Mucosa of stomach (tissue), 1 donor: ENCODE data around the gene RMND5B.

Source experiments
- H3K27me3 ChIP-seq: one replicate; pipeline ENCODE4 v1.7.0; 2013; ENCODE audit warnings: mild to moderate bottlenecking, low read length; ENCODE audit not compliant: control insufficient read depth, insufficient read depth
- H3K36me3 ChIP-seq: one replicate; pipeline ENCODE4 v1.7.0; 2013; ENCODE audit warnings: low read length; ENCODE audit not compliant: control insufficient read depth, insufficient read depth
- H3K4me1 ChIP-seq: one replicate; pipeline ENCODE4 v1.7.0; 2013; ENCODE audit warnings: mild to moderate bottlenecking, low read length; ENCODE audit not compliant: control insufficient read depth, insufficient read depth
- H3K4me3 ChIP-seq: one replicate; pipeline ENCODE4 v1.7.0; 2013; ENCODE audit warnings: low read length
- H3K9ac ChIP-seq: one replicate; pipeline ENCODE4 v1.7.0; 2013; ENCODE audit warnings: mild to moderate bottlenecking, low read length, moderate library complexity
- H3K9me3 ChIP-seq: one replicate; pipeline ENCODE4 v1.7.0; 2013; ENCODE audit warnings: mild to moderate bottlenecking, low read length, moderate library complexity; ENCODE audit not compliant: control insufficient read depth
- donor health status: Pancreatic carcinoma.

The RMND5B gene

DNA sequence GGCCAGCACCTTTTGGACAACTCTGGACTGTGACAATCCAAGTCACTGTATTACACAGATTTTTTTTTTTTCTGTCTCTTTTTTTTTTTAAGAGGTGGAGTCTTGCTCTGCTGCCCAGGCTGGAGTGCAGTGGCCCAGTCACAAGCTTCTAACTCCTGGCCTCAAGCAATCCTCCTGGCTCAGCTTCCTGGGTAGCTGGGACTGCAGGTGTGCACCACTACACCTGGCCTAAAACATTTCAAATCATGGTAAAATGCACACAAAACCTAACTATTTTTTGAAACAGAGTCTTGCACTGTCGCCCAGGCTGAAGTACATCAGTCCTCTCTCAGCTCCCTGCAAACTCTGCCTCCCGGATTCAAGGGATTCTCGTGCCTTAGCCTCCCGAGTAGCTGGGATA lies 24.7 kb upstream of the RMND5B start:
- no peaks in the 10 kb centered on the region for H3K9me3 ChIP-seq
- peaks cover 6% of the 10 kb centered on the region for H3K27me3 ChIP-seq
- H3K36me3 ChIP-seq, result no peaks in the 10 kb centered on the region
- peaks cover 37% of the 10 kb centered on the region for H3K4me1 ChIP-seq
- H3K9ac ChIP-seq, result no peak overlapping the region
- H3K4me3 ChIP-seq, result no peak overlapping the region

DNA sequence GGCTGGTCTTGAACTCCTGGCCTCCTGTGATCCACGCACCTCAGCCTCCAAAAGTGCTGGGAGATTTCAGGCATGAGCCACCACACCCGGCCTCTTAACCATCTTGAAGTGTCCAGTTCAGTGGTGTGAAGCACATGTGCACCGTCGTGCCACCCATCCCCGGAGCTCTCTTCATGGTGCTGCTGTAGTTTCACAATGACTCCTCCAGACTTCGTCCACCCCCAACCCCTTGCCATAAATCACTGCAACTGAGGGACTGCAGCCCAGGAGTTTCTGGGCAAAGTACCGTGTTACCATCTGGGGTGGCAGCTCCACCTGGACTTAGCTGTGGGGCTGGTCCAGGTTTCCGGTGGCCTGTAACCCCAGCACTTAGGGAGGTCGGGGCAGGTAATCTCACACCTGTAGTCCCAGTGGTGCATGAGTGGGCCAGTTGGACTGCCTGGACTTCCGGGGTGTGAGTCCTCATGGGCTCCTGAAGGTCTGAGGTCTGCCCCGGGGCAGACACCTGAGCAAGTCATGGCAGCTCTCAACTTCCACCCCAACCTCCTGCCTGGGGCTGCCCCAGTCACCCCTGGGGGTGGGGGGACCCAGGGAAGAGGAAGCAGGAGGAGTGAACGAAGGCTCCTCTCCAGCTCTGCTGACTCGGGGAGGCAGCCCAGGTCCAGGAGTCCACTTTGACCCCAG lies 24.1 kb upstream of the RMND5B start:
- Histone ChIP-seq H3K9ac (no peak overlapping the region), H3K27me3 (peaks cover 6% of the 10 kb centered on the region), H3K36me3 (no peaks in the 10 kb centered on the region), H3K4me1 (peaks cover 37% of the 10 kb centered on the region), H3K9me3 (no peaks in the 10 kb centered on the region), H3K4me3 (no peak overlapping the region)

DNA sequence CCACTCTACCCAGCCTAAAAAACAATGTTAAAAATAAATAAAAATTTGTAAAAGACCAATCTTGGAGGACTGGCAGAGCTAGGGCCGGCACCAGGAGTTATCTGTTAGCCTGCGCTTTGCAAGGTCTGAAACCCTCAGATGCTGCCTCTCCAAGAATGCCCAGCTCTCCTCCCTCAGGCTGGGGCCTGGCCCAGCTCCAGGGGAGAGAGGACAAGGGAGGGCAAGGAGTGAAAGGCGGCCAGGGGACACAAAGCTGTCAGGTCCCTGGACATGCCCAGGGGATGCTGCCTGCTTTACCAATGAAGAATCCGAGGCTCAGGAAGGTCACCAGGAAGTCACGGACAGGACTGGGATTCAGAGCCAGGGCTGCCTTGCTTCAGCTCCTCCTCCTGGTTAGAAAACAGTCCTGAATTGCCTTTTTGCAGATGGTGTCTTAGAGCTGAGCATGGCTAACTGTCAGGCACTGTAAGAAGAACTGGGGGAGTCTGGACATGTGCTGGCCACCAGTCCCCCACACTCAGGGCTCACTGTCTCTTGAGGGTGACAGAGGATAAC lies 23.0 kb upstream of the RMND5B start:
- H3K4me1 ChIP-seq, result peaks cover 37% of the 10 kb centered on the region
- no peak overlapping the region for H3K9ac ChIP-seq
- peaks cover 8% of the 10 kb centered on the region for H3K27me3 ChIP-seq
- H3K36me3 ChIP-seq, result no peaks in the 10 kb centered on the region
- H3K9me3 ChIP-seq, result no peaks in the 10 kb centered on the region
- H3K4me3 ChIP-seq, result no peak overlapping the region

DNA sequence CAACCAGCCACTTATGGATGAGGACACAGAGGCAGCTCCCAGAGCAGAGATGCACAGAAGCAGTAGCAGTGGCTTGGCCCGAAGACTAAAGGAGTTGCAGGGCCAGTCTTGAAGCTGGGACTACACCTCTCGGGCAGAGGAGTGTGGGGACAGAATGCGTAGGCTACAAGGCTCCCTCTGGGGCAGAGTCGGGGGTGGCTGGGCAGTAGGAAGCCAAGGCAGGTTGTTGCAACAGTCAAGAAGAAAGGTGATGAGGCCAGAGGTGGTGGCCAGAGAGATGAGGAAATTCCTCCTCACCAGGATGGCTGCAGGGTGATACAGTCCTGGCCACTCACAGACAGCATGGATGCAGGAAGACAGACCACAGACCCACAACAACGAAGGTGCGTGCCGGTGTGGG lies 22.4 kb upstream of the RMND5B start:
- peaks cover 33% of the 10 kb centered on the region for H3K4me1 ChIP-seq
- peaks cover 11% of the 10 kb centered on the region for H3K27me3 ChIP-seq
- H3K9ac ChIP-seq, result no peak overlapping the region
- H3K9me3 ChIP-seq, result no peaks in the 10 kb centered on the region
- H3K36me3 ChIP-seq, result no peaks in the 10 kb centered on the region
- no peak overlapping the region for H3K4me3 ChIP-seq

DNA sequence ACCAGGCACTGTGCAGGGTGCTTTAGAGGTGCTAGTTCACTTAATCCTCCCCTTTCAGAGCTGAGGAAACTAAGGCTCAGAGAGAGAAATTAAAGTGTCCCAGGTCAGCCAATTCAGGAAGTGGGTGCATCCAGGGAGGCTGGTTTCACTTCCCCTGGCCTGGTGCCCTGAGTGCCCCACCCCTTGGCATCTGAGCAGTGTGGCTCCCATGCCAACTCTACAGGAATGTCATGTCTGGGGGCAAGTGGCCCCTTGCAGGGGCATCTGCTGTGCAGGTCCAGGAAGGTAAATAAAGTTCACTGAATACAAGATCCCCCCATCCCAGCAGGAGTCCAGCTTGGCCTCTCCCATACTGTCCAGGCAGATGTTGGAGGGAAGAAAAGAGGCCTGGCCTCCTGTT lies 21.8 kb upstream of the RMND5B start:
- no peaks in the 10 kb centered on the region for H3K9me3 ChIP-seq
- H3K27me3 ChIP-seq, result peaks cover 13% of the 10 kb centered on the region
- H3K36me3 ChIP-seq, result no peaks in the 10 kb centered on the region
- H3K9ac ChIP-seq, result no peak overlapping the region
- H3K4me3 ChIP-seq, result no peak overlapping the region
- H3K4me1 ChIP-seq, result peaks cover 31% of the 10 kb centered on the region

DNA sequence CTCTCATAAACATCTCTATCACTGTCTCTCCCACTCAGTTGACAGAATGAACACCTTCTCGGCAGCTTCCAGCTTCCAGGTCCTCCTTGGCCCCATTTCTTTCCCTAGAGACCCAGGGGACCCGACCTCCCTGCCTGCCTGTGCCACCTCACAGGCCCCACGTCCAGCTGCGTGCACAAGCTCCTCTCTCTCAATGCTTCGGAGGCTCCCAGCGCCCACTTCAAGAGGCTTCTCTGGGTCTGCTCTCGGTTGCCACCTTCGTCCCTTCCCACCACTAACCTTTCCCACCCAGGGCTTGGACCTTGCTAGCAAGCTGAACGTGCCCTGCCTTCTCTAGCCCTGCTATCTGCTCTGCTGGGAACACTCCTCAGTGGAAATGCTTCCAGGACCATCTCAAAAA lies 20.3 kb upstream of the RMND5B start:
- H3K9ac ChIP-seq, result no peak overlapping the region
- H3K4me1 ChIP-seq, result peaks cover 34% of the 10 kb centered on the region
- no peaks in the 10 kb centered on the region for H3K9me3 ChIP-seq
- H3K36me3 ChIP-seq, result no peaks in the 10 kb centered on the region
- H3K27me3 ChIP-seq, result peaks cover 26% of the 10 kb centered on the region
- no peak overlapping the region for H3K4me3 ChIP-seq

DNA sequence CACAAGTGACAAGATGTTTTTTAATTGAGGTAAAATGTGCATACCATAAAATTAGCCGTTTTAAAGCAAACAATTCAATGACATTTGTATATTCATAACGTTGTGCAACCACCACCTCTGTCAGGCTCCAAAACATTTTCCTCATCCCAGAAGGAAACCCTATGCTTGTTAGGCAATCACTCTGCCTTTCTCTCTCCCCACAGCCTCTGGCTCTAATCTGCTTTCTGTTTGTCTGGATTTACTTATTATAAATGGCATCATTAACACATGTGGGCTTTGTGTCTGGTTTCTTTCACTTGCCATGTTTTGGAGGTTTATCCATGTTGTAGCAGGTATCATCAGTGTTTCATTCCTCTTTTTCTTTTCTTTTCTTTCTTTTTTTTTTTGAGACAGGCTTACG lies 18.9 kb upstream of the RMND5B start:
- Histone ChIP-seq H3K4me1 (peaks cover 41% of the 10 kb centered on the region), H3K4me3 (no peak overlapping the region), H3K36me3 (no peaks in the 10 kb centered on the region), H3K9ac (no peak overlapping the region), H3K9me3 (no peaks in the 10 kb centered on the region), H3K27me3 (peaks cover 30% of the 10 kb centered on the region)

DNA sequence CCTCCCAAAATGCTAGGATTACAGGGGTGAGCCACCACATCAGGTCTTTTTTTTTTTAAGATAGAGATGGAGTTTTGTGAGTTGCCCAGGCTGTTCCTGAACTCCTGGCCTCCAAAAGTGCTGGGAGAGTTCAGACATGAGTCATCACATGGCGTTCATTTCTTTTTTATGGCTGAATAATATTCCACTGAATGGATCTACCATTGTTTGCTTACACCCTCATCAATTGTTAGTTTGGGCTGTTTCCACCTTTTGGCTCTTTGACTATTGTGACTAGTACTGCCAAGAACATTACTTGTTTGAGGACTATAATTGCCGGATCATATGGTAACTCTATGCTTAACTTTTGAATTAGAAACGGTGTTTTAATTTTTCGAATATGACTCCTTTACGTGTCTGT lies 18.3 kb upstream of the RMND5B start:
- Histone ChIP-seq H3K4me3 (no peak overlapping the region), H3K27me3 (peaks cover 31% of the 10 kb centered on the region)

DNA sequence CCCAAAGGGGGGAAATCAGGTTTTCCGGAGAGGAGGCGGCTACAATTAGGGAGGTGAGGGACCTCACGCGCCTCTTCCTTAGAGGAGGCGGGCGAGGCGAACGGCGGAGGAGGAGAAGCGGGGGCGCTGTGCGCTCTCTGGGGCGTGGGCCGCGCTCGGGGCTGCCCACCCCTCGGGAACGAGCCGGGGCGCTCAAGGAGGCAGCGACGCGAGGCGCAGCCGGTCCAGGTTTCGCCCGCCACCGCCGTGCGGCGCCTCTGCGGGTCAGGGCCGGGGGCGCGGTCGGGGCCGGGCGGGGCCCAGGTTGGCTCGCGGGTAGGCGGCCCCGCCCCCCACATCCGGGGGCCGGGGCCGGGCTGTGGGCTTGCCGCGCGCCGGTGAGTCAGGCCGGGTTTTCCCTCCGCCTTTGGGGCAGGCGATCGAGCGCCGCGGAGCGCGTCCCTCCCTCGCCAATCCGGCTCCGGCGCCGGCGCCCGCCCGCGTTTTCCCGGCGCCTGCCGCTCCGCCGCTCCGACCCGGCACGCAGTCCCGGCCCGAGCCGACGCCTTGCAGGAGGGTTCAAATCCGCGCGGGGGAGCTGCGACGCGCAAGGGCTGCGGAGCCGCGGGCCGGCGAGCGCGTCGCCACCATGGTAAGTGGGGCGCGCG lies 17.6 kb upstream of the RMND5B start, which contains the start of gene N4BP3:
N4BP3 (plus strand) TSS at position 392 of the 647 bp plus-strand sequence. CDS start 6,052 bp downstream, outside the sequence.
- Histone ChIP-seq H3K4me3 (peak within 1 kb of the TSS; percentile 6), H3K9ac (peak within 1 kb of the TSS; percentile 57)

More for the DNA sequence above, 18.3 kb upstream of the RMND5B start:
- H3K4me1 ChIP-seq, result peaks cover 41% of the 10 kb centered on the region
- no peak overlapping the region for H3K9ac ChIP-seq
- H3K9me3 ChIP-seq, result no peaks in the 10 kb centered on the region
- H3K36me3 ChIP-seq, result no peaks in the 10 kb centered on the region

DNA sequence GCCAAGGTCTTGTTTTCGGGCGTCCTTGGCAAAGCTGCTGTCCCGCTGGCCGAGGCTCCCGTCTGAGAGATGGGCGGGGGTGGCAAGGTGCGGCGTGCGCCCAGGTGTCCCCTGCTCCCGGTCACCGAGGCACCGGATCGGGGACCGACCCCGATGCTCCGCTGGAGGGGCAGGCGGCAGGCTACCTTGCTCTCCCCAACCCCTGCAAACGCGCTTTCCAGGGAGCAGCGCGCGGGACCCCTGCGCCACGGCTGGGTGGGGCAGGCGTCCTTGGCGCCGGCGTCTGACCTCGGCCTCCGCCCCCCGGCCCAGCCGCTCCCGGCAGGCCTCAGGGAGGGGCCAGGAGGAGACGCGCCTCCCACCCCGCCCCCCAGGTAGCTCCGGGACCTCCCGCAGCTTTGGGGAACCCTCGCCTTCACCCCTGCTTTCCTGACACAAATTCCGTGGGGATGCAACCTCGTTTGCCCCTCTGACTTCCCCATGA lies 16.9 kb upstream of the RMND5B start:
- no peaks in the 10 kb centered on the region for H3K36me3 ChIP-seq
- H3K27me3 ChIP-seq, result peaks cover 31% of the 10 kb centered on the region
- no peaks in the 10 kb centered on the region for H3K9me3 ChIP-seq
- no peak overlapping the region for H3K9ac ChIP-seq
- peak overlapping the region; percentile 6 for H3K4me3 ChIP-seq
- H3K4me1 ChIP-seq, result peaks cover 29% of the 10 kb centered on the region

More for the DNA sequence above, 17.6 kb upstream of the RMND5B start, which contains the start of gene N4BP3:
- Histone ChIP-seq H3K4me1 (peaks cover 35% of the 10 kb centered on the region), H3K27me3 (peaks cover 31% of the 10 kb centered on the region), H3K9me3 (no peaks in the 10 kb centered on the region), H3K36me3 (no peaks in the 10 kb centered on the region)

DNA sequence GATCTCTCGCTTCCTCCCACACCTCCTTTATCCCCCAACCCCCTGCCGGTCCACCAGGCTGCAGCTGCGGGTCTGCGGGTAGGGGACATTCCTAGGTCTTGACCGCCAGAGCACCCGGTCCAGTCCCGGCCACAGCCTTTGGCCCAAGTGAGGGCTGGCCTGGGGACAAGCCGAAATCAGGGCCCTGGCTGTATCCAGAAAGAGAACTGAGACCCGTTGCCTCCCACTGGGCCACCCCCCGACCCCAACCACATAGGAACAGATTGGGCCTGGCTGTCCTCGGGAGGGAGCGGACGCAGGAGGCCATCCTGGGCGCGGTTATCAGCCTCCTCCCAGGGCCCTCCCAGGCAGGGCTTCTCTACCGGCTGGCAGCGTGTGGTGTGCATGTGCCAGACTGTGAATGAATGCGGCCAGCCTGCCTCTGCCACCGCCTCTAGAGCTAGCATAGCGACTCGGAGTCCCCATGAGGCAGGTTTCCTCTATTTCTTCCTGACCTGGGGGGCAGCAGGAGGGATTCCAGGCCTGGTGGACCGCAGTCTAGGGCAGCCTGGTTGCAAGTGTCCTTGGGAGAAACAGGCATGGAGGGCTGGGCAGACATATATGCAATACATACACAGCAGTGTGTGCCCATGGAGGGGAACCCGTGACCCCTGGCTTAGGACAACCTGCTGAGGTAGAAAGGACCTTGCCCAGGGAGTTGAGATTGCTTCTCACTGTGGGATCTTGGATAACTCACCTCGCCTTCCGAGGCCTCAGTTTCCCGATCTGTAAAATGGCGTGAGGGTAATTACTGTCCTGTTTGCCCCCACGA lies 16.3 kb upstream of the RMND5B start:
- Histone ChIP-seq H3K9me3 (no peaks in the 10 kb centered on the region), H3K4me3 (peak overlapping the region; percentile 6), H3K4me1 (peaks cover 24% of the 10 kb centered on the region), H3K9ac (no peak overlapping the region), H3K27me3 (peaks cover 31% of the 10 kb centered on the region), H3K36me3 (no peaks in the 10 kb centered on the region)
